CD4-positive, CD25-positive, alpha-beta regulatory T cell (primary cell): ENCODE data around the gene CAPN11. TPM values are rescaled to one million over a fixed set of nuclear protein-coding genes. Genes with fewer than 3 reads are reported as not detected.

Experiments used
- ATAC-seq, 2 donors: fragments of 150-1000 bp; cut with Tn5 transposase; one replicate each; pipeline ENCODE4 v1.10.0; 2021; ENCODE audit warnings: low read depth in 2 of 2, moderate number of reproducible peaks in 2 of 2, moderate library complexity in 1 of 2
- DNase-seq, 3 donors: peaks; one replicate each; pipeline versions ENCODE4 v3.0.0 to v3.0.0-alpha.2; 2012 to 2022; ENCODE audit warnings: mixed read lengths in 1 of 3
- H3K27ac ChIP-seq: one replicate; pipeline ENCODE4 v1.7.0; 2013; ENCODE audit warnings: mild to moderate bottlenecking, low read length; ENCODE audit not compliant: insufficient read depth, poor library complexity, severe bottlenecking
- H3K27me3 ChIP-seq: one replicate; pipeline ENCODE4 v1.7.0; 2013; ENCODE audit warnings: low read length; ENCODE audit not compliant: control insufficient read depth, insufficient read depth
- H3K36me3 ChIP-seq: one replicate; pipeline ENCODE4 v1.7.0; 2013; ENCODE audit warnings: mild to moderate bottlenecking, low read length, moderate library complexity; ENCODE audit not compliant: control insufficient read depth, insufficient read depth
- H3K4me1 ChIP-seq: 2 replicates; pipeline ENCODE4 v1.7.0; 2013; ENCODE audit warnings: mild to moderate bottlenecking, low read length; ENCODE audit not compliant: insufficient read depth, control insufficient read depth, poor library complexity, severe bottlenecking
- H3K4me3 ChIP-seq: one replicate; pipeline ENCODE4 v1.7.0; 2013; ENCODE audit warnings: low read depth, mild to moderate bottlenecking, low read length, moderate library complexity
- H3K9me3 ChIP-seq, 2 experiments: 1 replicate in 1 of 2; 2 replicates in 1 of 2; pipeline ENCODE4 v1.7.0; 2013; ENCODE audit warnings: low read length in 2 of 2, mild to moderate bottlenecking in 1 of 2, moderate library complexity in 1 of 2; ENCODE audit not compliant: control insufficient read depth in 2 of 2
- H3K27ac Mint-ChIP-seq, 3 donors: one replicate each; pipeline ENCODE4 v1.8.0; 2020 to 2022; ENCODE audit warnings: mild to moderate bottlenecking in 3 of 3, mixed read lengths in 3 of 3, moderate library complexity in 2 of 3
- H3K27me3 Mint-ChIP-seq: one replicate; pipeline ENCODE4 v1.8.0; 2022; ENCODE audit warnings: mild to moderate bottlenecking, mixed read lengths
- H3K36me3 Mint-ChIP-seq: one replicate; pipeline ENCODE4 v1.8.0; 2020; ENCODE audit warnings: mixed read lengths
- H3K4me1 Mint-ChIP-seq, 4 donors: one replicate each; pipeline ENCODE4 v1.8.0; 2020 to 2022; ENCODE audit warnings: mixed read lengths in 4 of 4, mild to moderate bottlenecking in 1 of 4
- H3K4me3 Mint-ChIP-seq, 4 donors: one replicate each; pipeline ENCODE4 v1.8.0; 2020 to 2022; ENCODE audit warnings: mild to moderate bottlenecking in 4 of 4, mixed read lengths in 4 of 4, moderate library complexity in 3 of 4
- H3K9me3 Mint-ChIP-seq, 7 donors: one replicate each; pipeline ENCODE4 v1.8.0; 2020 to 2022; ENCODE audit warnings: mixed read lengths in 7 of 7, mild to moderate bottlenecking in 3 of 7, moderate library complexity in 2 of 7
- polyA plus RNA-seq, 4 donors: library from polyadenylated mRNA; unstranded; fragments of 300-500 nt; fragmentation: Illumina TruSeq; gene quantifications; one replicate each; pipeline ENCODE4 v1.2.3, GENCODE V29; 2021
- total RNA-seq: library from RNA; stranded (reverse); gene quantifications from one replicate; pipeline ENCODE4 v1.2.3, GENCODE V29; 2022

Gene CAPN11
- total and polyA plus RNA-seq, 5 donors from 2014 or later, result not detected

DNA sequence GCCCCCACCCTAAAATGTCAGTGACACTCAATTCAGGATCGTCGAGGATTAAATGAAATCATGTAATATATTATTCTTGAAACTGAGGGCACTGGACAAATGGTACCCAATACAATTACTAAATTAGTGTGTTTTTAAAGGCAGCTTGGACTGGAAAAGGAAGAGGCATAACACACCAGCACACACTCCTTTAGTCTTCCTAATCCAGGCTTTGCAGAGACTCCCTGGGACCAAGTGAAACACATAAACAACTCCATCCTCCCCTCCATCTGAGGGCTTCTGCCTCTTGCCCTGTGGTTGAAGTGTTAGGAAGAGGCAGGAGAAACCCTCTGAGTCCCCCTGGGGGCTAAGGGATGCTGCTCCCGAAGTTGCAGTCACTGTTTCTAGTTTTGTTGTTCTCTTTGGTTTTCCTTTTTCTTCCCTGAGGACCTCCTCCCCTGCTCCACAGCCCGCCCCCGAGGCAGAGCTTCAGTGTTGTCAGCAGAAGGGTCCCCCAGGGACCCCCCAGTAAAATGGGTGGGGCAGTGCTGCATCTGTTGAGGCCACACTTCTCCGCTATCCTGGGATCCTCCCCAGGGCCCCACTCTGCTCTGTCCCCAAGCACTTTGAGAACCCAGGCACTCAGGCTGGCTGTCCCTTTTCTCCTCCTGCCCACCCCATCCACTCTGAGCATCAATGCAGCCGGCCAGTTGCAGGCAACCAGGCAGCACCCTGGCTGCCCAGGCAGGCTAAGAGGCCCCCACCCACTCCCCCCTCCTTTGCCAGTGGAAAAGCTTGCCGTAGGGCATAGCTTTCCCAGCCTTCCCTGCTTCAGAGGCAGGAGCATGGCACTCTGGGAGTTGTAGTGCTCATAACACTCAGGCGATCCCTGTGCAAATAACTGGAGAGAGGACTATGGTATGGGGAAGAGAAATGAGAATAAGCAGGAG is 25.4 kb upstream of the CAPN11 start:
- peaks cover 14% of the 10 kb centered on the region for H3K36me3 Mint-ChIP-seq
- H3K36me3 ChIP-seq, result no peaks in the 10 kb centered on the region
- H3K9me3 Mint-ChIP-seq, result peaks cover 0 to 2% (median 0%) of the 10 kb centered on the region in 7 donors
- H3K27me3 ChIP-seq, result no peaks in the 10 kb centered on the region
- no peak for ATAC-seq
- peak overlapping the region in 1 of 4 donors; percentile 73 for H3K4me3 Mint-ChIP-seq
- H3K9me3 ChIP-seq, result no peaks in the 10 kb centered on the region
- H3K4me1 ChIP-seq, result peaks cover 5% of the 10 kb centered on the region
- peaks cover 4% of the 10 kb centered on the region for H3K27me3 Mint-ChIP-seq
- peak overlapping the region in 1 of 3 donors; percentile 8 for H3K27ac Mint-ChIP-seq
- DNase-seq, result no peak
- no peak overlapping the region for H3K27ac ChIP-seq
- peaks cover 0 to 37% (median 15%) of the 10 kb centered on the region in 4 donors for H3K4me1 Mint-ChIP-seq
- H3K4me3 ChIP-seq, result no peak overlapping the region

DNA sequence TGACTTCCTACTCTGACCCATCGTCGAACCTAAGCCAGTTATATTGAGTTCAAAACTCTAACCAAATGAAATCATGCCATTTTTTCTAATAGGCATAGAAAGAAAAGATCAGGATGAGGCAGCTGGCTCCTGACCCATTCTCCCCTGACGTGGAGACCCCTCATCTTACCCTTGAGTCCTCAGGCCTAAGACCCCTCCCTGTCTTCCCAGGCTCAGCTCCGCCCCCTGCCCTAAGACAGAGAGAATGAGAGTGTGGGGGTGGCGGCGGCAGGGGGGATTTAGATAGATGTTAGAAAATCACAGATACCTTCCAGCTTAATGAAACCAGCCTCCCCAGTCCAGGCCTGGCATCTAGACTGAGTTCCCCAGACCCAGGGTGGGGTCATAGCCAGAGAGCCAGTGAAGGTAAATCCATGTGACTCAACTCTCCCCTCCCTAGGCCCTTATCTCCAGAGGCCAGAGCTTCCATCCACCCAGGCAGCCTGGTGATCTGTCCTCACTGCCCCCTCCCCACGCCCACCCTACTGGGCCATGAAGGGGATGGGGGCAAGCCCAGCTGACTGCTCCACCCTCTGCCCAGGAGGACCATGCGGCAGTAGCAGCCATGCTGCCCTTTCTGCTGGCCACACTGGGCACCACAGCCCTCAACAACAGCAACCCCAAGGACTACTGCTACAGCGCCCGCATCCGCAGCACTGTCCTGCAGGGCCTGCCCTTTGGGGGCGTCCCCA is 24.5 kb upstream of the CAPN11 start:
- no peak overlapping the region for H3K4me3 Mint-ChIP-seq
- H3K4me1 Mint-ChIP-seq, result peaks cover 0 to 31% (median 15%) of the 10 kb centered on the region in 4 donors
- no peaks in the 10 kb centered on the region for H3K36me3 ChIP-seq
- no peaks in the 10 kb centered on the region for H3K4me1 ChIP-seq
- no peak overlapping the region for H3K27ac Mint-ChIP-seq
- H3K27me3 Mint-ChIP-seq, result peaks cover 4% of the 10 kb centered on the region
- DNase-seq, result no peak
- no peak overlapping the region for H3K4me3 ChIP-seq
- no peaks in the 10 kb centered on the region for H3K9me3 ChIP-seq
- no peak overlapping the region for H3K27ac ChIP-seq
- peaks cover 14% of the 10 kb centered on the region for H3K36me3 Mint-ChIP-seq
- no peak for ATAC-seq
- H3K27me3 ChIP-seq, result no peaks in the 10 kb centered on the region
- H3K9me3 Mint-ChIP-seq, result peaks cover 0 to 2% (median 0%) of the 10 kb centered on the region in 7 donors

DNA sequence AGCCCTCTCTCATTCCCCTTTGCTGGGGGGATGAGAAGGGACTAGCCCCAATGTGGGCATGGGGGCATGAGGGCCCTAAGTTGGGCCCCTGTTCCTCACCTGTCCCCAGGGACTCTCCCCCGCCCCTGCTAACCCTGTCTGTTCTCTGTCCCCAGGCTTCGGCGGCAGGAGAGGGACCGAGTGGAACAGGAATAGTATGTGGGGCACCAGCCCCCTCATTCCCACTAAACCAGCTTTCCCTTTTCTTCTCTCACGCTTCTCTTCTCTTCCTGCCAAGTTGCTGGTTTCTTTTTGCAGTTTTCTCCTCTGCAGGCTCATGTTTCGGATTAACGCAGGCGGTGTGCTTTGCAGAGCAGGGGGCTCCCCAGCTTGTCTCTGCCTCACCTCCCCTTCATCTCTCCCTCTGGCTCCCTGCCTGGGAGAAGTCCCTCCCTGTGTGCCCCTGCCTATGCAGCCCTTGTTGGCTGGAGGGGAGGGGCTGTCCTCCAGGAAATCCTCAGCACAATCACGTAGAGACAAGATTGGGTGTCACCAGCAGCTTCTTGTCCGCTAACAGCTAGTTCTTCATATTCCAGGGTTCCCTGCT is 23.4 kb upstream of the CAPN11 start:
- no peaks in the 10 kb centered on the region for H3K9me3 ChIP-seq
- no peak overlapping the region for H3K27ac ChIP-seq
- Mint-ChIP-seq H3K4me3 (no peak overlapping the region), H3K27ac (peak overlapping the region in 1 of 3 donors; percentile 14), H3K4me1 (peaks cover 0 to 26% (median 9%) of the 10 kb centered on the region in 4 donors), H3K27me3 (peaks cover 4% of the 10 kb centered on the region), H3K36me3 (peaks cover 21% of the 10 kb centered on the region), H3K9me3 (peaks cover 0 to 2% (median 0%) of the 10 kb centered on the region in 7 donors)
- H3K4me3 ChIP-seq, result no peak overlapping the region
- DNase-seq (no peak), ATAC-seq (no peak)
- no peaks in the 10 kb centered on the region for H3K4me1 ChIP-seq
- H3K36me3 ChIP-seq, result peaks cover 8% of the 10 kb centered on the region
- H3K27me3 ChIP-seq, result no peaks in the 10 kb centered on the region

DNA sequence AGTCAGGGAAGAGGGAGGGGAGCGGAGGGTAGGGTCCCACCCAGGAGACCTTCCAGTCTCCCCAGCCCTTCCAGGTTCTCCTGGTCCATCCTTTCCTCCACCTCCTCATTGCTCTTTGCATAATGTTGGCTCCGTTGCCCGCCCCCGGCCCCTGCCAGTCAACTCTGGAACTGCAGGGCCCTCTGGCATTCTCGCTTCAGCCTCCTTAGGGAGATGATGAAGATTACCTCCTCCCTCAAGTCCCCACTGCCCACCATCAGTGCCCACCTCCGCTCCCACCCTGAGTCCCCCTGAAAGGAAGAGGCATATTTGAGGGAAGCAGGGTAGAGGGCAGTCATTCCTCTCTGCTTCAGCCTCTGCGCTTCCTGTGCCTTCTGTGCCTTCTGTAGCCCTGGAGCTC is 22.7 kb upstream of the CAPN11 start:
- no peaks in the 10 kb centered on the region for H3K4me1 ChIP-seq
- no peak overlapping the region for H3K4me3 Mint-ChIP-seq
- H3K27ac Mint-ChIP-seq, result no peak overlapping the region
- no peak overlapping the region for H3K4me3 ChIP-seq
- peaks cover 4% of the 10 kb centered on the region for H3K27me3 Mint-ChIP-seq
- H3K9me3 Mint-ChIP-seq, result peaks cover 0 to 3% (median 0%) of the 10 kb centered on the region in 7 donors
- DNase-seq, result no peak
- peaks cover 12% of the 10 kb centered on the region for H3K36me3 ChIP-seq
- no peak for ATAC-seq
- H3K4me1 Mint-ChIP-seq, result peaks cover 0 to 26% (median 9%) of the 10 kb centered on the region in 4 donors
- H3K9me3 ChIP-seq, result no peaks in the 10 kb centered on the region
- peaks cover 27% of the 10 kb centered on the region for H3K36me3 Mint-ChIP-seq
- no peak overlapping the region for H3K27ac ChIP-seq
- H3K27me3 ChIP-seq, result no peaks in the 10 kb centered on the region

DNA sequence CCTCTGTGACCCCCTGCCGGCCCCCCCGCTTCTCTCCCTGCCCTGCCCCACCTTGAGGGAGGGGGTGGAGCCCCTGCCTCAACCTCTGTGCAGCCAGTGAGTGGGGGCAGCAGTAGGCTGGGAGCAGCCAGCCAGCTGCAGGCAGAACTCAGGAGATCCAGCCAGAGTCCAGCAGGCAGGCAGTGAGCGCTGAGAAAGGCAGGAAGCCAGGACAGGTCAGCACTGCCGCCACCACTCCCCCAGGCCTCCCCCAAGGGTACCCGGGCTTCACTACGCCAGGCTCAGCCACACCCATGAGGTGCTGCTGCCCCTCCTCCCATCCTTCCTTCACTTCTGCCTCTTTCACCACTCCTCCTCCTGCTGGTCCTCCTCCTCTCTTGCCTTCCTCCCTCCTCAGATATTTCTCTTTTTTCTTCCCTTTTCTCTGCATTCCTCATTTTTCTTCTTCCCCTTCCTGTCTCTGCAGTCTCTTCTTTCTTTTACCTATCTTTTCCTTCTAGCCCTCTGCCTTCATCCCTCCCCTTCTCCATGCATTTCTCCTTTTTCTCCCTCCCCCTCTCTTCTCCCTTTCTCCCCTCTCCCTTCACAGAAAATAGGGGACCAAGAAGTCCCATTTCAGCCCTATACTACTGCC is 19.8 kb upstream of the CAPN11 start:
- Histone ChIP-seq H3K4me1 (no peaks in the 10 kb centered on the region), H3K36me3 (peaks cover 18% of the 10 kb centered on the region), H3K27ac (no peak overlapping the region), H3K4me3 (no peak overlapping the region), H3K27me3 (no peaks in the 10 kb centered on the region), H3K9me3 (no peaks in the 10 kb centered on the region)
- Mint-ChIP-seq H3K27ac (no peak overlapping the region), H3K36me3 (peaks cover 35% of the 10 kb centered on the region), H3K9me3 (peaks cover 0 to 3% (median 0%) of the 10 kb centered on the region in 7 donors), H3K27me3 (peaks cover 4% of the 10 kb centered on the region), H3K4me1 (peaks cover 0 to 6% (median 3%) of the 10 kb centered on the region in 4 donors), H3K4me3 (no peak overlapping the region)
- no peak for DNase-seq
- no peak for ATAC-seq

DNA sequence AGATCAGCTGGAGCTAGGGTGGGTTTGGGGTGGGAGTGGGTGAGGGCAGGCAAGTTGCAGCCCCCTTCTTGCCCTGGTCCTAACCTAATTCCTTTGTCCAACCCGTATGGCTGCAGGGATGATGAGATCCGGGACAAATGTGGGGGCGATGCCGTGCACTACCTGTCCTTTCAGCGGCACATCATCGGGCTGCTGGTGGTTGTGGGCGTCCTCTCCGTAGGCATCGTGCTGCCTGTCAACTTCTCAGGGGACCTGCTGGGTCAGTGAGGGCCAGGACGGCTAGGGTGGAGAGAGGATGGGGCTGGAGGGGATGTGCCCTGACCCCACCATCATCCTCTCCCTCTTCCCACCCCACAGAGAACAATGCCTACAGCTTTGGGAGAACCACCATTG is 19.3 kb upstream of the CAPN11 start:
- Mint-ChIP-seq H3K27me3 (peaks cover 4% of the 10 kb centered on the region), H3K36me3 (peaks cover 37% of the 10 kb centered on the region), H3K9me3 (peaks cover 0 to 3% (median 0%) of the 10 kb centered on the region in 7 donors), H3K27ac (peak overlapping the region in 1 of 3 donors; percentile 15), H3K4me3 (no peak overlapping the region), H3K4me1 (peaks cover 0 to 10% (median 3%) of the 10 kb centered on the region in 4 donors)
- H3K36me3 ChIP-seq, result peaks cover 18% of the 10 kb centered on the region
- H3K27ac ChIP-seq, result no peak overlapping the region
- ATAC-seq, result no peak
- H3K4me1 ChIP-seq, result no peaks in the 10 kb centered on the region
- H3K27me3 ChIP-seq, result no peaks in the 10 kb centered on the region
- no peak overlapping the region for H3K4me3 ChIP-seq
- H3K9me3 ChIP-seq, result no peaks in the 10 kb centered on the region
- no peak for DNase-seq

DNA sequence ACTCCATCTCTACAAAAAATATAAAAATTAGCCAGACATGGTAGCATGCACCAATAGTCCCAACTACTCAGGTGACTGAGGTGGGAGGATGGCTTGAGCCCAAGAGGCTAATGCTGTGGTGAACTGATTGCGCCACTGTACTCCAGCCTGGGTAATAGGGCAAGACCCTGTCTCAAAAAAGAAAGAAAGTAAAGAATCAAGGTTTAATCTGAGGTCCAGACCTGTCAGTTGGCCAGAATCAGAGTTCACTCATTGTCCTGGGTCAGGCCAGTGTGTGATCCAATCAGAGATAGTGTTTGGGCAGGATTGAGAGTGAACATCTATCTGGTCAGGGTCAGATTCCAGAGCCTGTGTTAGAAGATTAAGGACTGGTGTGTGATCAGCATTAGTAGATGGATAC is 15.8 kb upstream of the CAPN11 start:
- no peaks in the 10 kb centered on the region for H3K27me3 ChIP-seq
- no peaks in the 10 kb centered on the region for H3K27me3 Mint-ChIP-seq
- H3K27ac Mint-ChIP-seq, result peak overlapping the region in 2 of 3 donors; percentile 27 to 42
- H3K9me3 ChIP-seq, result no peaks in the 10 kb centered on the region
- H3K36me3 Mint-ChIP-seq, result peaks cover 38% of the 10 kb centered on the region
- no peak overlapping the region for H3K4me3 Mint-ChIP-seq
- peaks cover 29% of the 10 kb centered on the region for H3K36me3 ChIP-seq
- H3K4me1 Mint-ChIP-seq, result peaks cover 0 to 10% (median 0%) of the 10 kb centered on the region in 4 donors
- peaks cover 0 to 3% (median 0%) of the 10 kb centered on the region in 7 donors for H3K9me3 Mint-ChIP-seq
- no peak overlapping the region for H3K4me3 ChIP-seq
- no peak for ATAC-seq
- H3K27ac ChIP-seq, result no peak overlapping the region
- H3K4me1 ChIP-seq, result no peaks in the 10 kb centered on the region
- DNase-seq, result no peak
